GM12873 (cell line): ENCODE results near the gene ZDHHC12.

Source experiments
- TF ChIP-seq, protein P1 (sequence below): IDR thresholded peaks from 2 replicates; pipeline ENCODE4 v1.5.1; 2012; ENCODE audit warnings: low read depth, mild to moderate bottlenecking, moderate library complexity, low read length, control low read depth; ENCODE audit not compliant: insufficient read depth; ENCODE audit errors: missing control alignments

Gene ZDHHC12, protein sequence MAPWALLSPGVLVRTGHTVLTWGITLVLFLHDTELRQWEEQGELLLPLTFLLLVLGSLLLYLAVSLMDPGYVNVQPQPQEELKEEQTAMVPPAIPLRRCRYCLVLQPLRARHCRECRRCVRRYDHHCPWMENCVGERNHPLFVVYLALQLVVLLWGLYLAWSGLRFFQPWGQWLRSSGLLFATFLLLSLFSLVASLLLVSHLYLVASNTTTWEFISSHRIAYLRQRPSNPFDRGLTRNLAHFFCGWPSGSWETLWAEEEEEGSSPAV

DNA sequence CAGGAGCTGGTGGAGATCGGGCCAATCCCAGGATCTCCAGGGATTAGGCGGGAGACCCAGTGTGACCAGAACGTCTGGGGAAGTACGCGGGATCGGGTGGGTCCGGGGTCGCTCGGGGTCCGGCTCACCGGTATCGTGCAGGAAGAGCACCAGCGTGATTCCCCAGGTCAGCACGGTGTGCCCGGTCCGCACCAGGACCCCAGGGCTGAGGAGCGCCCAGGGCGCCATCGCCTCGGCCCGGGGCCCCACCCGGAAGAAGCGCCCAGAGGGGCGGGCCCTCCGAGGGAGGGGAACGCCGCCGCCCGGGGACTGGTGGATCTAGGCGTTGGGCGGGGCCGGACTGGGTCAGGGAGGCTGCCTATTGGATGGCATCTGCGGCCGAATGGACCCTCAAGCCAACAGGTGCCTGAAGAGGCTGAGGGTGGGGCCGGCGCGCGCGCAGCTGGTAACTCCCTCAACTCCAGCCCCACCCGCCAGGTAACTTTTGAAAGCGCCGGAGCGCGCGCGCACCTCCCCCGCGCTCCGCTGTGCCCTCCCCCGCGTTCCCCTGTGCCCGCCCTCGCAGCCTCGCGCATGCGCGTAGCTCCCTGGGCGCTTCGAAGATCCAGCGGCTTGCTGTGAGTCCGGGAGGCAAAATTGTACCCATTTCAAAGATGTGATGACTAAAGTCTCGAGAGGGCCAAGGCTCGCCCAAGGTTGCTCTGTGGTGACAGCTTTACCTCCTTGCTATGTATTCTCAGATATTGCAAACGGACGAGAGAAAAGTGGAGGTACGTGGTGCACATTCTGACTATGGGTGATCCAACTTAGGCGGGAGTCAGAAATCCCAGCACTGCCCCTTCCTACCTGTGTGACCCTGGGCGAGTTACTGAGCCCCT, at the start of gene ZDHHC12:
Gene ZDHHC12, minus strand, starts transcription at position 262 of the 878 bp plus-strand sequence. Its CDS starts 34 bp downstream, at position 228.
- TF ChIP-seq, protein P1, sequence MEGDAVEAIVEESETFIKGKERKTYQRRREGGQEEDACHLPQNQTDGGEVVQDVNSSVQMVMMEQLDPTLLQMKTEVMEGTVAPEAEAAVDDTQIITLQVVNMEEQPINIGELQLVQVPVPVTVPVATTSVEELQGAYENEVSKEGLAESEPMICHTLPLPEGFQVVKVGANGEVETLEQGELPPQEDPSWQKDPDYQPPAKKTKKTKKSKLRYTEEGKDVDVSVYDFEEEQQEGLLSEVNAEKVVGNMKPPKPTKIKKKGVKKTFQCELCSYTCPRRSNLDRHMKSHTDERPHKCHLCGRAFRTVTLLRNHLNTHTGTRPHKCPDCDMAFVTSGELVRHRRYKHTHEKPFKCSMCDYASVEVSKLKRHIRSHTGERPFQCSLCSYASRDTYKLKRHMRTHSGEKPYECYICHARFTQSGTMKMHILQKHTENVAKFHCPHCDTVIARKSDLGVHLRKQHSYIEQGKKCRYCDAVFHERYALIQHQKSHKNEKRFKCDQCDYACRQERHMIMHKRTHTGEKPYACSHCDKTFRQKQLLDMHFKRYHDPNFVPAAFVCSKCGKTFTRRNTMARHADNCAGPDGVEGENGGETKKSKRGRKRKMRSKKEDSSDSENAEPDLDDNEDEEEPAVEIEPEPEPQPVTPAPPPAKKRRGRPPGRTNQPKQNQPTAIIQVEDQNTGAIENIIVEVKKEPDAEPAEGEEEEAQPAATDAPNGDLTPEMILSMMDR, result no peak

DNA sequence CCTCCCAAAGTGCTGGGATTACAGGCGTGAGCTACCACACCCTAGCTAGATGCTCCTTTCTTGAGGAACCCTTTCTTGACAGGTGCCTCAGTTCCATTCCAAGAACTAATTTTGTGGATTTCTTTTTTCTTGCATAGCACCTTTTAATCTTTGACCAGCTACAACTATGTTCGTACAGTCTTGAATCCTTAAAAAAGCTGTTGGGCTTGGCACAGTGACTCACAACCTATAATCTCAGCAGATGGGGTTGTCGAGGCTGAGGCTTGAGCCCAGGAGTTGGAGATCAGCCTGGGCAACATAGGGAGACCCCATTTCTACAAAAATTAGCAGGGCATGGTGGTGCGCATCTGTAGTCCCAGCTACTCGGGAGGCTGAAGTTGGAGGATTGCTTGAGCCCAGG, 49.1 kb upstream of the ZDHHC12 start:
- TF ChIP-seq, protein P1, result no peak

DNA sequence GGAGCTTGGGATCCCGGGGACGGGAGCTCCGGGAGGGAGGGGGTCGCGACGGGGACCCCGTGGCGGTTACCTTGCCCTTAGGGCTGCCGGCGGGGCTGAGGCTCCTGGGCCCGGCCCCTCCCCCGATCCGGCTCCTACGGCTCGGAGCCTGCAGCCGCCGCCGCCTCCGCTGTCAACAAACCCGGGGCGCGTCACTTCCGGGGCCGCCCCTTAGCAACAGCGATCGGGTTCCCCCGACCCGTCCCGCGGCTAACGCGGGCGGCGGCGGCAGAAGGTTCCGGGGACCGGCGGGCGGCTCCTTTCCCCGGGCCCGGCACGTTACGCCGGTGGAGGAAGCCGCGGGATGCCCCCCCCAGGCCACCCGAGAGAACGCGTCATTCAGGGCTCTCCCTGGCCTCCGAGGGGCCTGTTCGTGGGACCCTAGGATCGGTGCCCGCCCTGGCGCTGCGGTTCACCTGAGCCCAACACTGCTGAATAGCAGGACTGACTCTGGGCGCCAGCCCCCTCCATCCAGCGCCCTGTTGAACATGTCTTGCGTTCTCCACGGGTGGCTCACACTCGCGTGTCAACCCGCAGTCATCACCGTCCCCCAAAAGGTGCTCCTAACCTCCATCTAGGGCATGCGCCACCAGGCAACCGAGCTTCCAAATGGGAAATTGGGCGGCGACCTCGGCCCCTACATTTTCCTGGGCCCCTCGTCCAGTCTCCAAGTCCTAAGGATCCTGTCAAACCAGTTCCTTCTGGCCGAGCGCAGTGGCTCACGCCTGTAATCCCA, 48.0 kb upstream of the ZDHHC12 start, which contains the start of gene ZER1:
Gene ZER1, minus strand, starts transcription at position 183 of the 775 bp plus-strand sequence. CDS start 16,362 bp downstream, outside the sequence.
- TF ChIP-seq, protein P1, result no peak

DNA sequence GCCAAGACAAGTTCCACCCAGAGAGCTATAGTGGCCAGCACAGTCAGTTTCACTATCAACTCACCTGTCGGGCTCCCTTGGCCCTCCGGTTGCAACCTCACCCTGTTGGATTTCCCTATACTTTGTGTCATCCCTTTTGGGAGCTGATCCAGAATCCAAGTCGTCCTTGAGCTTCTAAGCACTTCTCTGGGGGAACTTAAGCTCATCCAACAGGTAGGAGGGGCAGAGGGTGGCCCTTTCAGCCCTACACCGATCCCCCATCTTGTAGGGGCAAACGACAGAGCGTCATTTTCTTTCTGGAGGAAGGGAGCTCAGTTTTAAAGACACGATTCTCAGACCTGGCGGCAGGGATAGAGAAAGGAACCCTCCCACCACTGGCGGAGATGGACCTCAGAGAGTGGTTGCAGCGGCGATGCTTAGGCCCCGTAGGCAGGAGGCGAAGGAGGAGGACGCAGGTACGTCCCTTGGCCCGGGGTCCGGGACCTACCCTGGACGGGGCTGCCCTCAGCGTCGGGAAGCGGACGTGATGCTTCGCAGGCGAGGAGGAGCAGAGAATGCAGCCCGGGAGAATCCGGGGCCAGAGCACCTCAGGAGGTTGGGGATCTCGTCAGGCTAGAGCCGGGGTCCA, 47.3 kb upstream of the ZDHHC12 start:
- TF ChIP-seq, protein P1, result no peak

DNA sequence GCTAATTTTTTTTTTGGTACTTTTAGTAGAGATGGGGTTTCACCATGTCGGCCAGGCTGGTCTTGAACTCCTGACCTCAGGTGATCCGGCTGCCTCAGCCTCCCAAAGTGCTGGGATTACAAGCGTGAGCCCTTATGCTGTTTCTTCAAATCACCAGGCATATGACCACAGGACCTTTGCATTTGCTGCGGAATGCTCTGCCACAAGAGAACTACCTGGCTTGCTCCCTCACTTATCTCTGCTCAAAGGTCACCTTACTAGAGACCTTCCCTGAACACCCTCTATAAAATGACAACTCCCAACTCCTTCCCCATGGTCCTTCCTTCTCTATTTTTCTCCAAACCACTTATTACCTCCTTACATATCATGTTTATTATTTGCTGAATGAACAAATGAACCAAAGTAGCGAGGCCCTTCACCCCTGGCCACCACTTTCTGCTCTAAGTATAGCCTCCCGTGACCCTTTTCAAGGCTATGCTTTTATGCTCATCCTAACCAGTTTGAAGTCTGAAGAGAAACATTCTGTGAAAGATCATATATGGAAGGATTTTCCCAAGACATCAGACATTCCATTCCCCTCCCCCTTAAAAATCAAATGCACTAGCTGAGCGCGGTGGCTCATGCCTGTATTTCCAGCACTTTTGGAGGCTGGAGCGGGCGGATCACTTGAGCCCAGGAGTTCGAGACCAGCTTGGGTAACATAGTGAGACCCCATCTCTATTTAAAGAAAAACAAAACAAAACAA, 46.5 kb upstream of the ZDHHC12 start:
- TF ChIP-seq, protein P1, result no peak

DNA sequence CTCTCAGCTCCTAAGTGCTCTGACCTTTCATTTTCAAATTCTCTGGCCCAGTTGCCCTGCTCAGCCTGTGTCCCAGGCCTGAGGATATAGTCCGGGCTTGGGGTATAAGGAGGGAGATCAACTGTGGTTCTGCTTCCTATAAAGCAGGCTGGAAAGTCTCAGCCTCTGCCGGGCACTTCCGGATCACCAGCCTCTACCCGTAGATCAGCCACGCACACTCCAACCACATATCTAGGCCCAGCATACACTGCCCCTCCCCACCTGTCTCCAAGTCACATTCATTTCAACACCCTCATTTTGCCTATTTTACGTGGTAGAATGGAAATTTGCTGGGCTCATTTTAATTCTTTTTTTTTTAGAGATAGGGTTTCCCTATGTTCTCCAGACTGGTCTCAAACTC, 44.7 kb upstream of the ZDHHC12 start:
- TF ChIP-seq, protein P1, result no peak
